Measurements from ENCODE around the gene C1orf56.

The C1orf56 gene

GRCh38 chr1:151008244-151009205 is 39.0 kb upstream of the C1orf56 start, which contains the start of gene PRUNE1:
TSS of gene PRUNE1 (plus strand) at chr1:151008449. CDS start at chr1:151008633, 184 bp downstream.
- Histone ChIP-seq H3K9me3 (ENCODE audit: insufficient read depth, low read length) (no peaks in the 10 kb centered on the region), H3K4me3 (ENCODE audit: insufficient read depth, low read length, poor library complexity, severe bottlenecking) (peak within 1 kb of the TSS; percentile 87), H3F3A (ENCODE audit: insufficient read depth) (peaks cover 8% of the 10 kb centered on the region; the same call in 1 of the 2 replicates), H4K20me1 (ENCODE audit: low read depth, low read length) (no peaks in the 10 kb centered on the region), H3K27me3 (ENCODE audit: low read length) (no peaks in the 10 kb centered on the region), H3K9ac (ENCODE audit: low read length) (peak within 1 kb of the TSS; percentile 83), H3K27ac (ENCODE audit: low read depth, low read length) (peak within 1 kb of the TSS; percentile 51), H3K4me2 (ENCODE audit: low read depth, low read length, poor library complexity, severe bottlenecking) (peak within 1 kb of the TSS; percentile 75), H3K36me3 (ENCODE audit: low read length) (no peaks in the 10 kb centered on the region), H3K79me2 (ENCODE audit: insufficient read depth, low read length) (peaks cover 12% of the 10 kb centered on the region; the same call in 1 of the 2 replicates), H3K9me2 (replicated peaks; ENCODE audit: insufficient read depth, low read length) (no peaks in the 10 kb centered on the region), H2AFZ (ENCODE audit: low read depth, low read length, severe bottlenecking) (peak within 1 kb of the TSS; percentile 85)
- no peak for TF ChIP-seq EZH2phosphoT487 (conservative IDR thresholded peaks at IDR 0.05; ENCODE audit: low read length)

DNA sequence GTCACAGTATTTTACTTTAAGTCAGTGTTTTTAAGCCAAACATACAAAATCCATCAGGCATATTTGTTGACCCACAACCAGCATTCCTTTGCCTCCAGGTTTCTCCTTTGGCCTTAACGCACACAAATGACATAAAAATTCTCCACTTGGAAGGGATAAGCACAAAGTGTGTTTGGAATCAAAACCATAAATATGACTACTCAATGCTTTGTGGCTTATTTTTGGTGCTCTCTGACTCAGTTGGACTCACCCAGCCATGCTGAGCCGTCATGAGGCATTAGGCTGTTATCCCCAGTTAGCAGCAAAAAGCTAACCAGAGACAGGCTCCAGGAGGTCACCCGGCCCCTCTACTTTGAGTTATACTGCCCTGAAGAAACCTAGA is 38.4 kb upstream of the C1orf56 start:
- Histone ChIP-seq H3K9me2 (replicated peaks; ENCODE audit: insufficient read depth, low read length) (no peaks in the 10 kb centered on the region), H3F3A (ENCODE audit: insufficient read depth) (peaks cover 8% of the 10 kb centered on the region; the same call in 1 of the 2 replicates), H3K27me3 (ENCODE audit: low read length) (no peaks in the 10 kb centered on the region), H3K36me3 (ENCODE audit: low read length) (no peaks in the 10 kb centered on the region), H3K9me3 (ENCODE audit: insufficient read depth, low read length) (no peaks in the 10 kb centered on the region), H4K20me1 (ENCODE audit: low read depth, low read length) (no peaks in the 10 kb centered on the region), H3K4me3 (ENCODE audit: insufficient read depth, low read length, poor library complexity, severe bottlenecking) (peak overlapping the region; percentile 87), H3K27ac (ENCODE audit: low read depth, low read length) (no peak overlapping the region), H3K79me2 (ENCODE audit: insufficient read depth, low read length) (peaks cover 12% of the 10 kb centered on the region; the same call in 1 of the 2 replicates), H3K9ac (ENCODE audit: low read length) (peak overlapping the region; percentile 83), H2AFZ (ENCODE audit: low read depth, low read length, severe bottlenecking) (peak overlapping the region; percentile 85), H3K4me2 (ENCODE audit: low read depth, low read length, poor library complexity, severe bottlenecking) (peak overlapping the region; percentile 75)
- TF ChIP-seq, protein P1, sequence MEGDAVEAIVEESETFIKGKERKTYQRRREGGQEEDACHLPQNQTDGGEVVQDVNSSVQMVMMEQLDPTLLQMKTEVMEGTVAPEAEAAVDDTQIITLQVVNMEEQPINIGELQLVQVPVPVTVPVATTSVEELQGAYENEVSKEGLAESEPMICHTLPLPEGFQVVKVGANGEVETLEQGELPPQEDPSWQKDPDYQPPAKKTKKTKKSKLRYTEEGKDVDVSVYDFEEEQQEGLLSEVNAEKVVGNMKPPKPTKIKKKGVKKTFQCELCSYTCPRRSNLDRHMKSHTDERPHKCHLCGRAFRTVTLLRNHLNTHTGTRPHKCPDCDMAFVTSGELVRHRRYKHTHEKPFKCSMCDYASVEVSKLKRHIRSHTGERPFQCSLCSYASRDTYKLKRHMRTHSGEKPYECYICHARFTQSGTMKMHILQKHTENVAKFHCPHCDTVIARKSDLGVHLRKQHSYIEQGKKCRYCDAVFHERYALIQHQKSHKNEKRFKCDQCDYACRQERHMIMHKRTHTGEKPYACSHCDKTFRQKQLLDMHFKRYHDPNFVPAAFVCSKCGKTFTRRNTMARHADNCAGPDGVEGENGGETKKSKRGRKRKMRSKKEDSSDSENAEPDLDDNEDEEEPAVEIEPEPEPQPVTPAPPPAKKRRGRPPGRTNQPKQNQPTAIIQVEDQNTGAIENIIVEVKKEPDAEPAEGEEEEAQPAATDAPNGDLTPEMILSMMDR (IDR thresholded peaks at IDR 0.05; ENCODE audit: insufficient read depth, low read length, poor library complexity, severe bottlenecking) = no peak
- TF ChIP-seq EZH2phosphoT487 (conservative IDR thresholded peaks at IDR 0.05; ENCODE audit: low read length) = no peak

- H3F3A ChIP-seq (ENCODE audit: insufficient read depth) = peaks cover 8% of the 10 kb centered on the region; the same call in 1 of the 2 replicates
- H3K27ac ChIP-seq (ENCODE audit: low read depth, low read length) = no peak overlapping the region
- H3K36me3 ChIP-seq (ENCODE audit: low read length) = no peaks in the 10 kb centered on the region
- peak overlapping the region; percentile 75 for H3K4me2 ChIP-seq (ENCODE audit: low read depth, low read length, poor library complexity, severe bottlenecking)
- H3K9ac ChIP-seq (ENCODE audit: low read length) = peak overlapping the region; percentile 83
- H3K79me2 ChIP-seq (ENCODE audit: insufficient read depth, low read length) = peaks cover 12% of the 10 kb centered on the region; the same call in 1 of the 2 replicates
- H3K9me3 ChIP-seq (ENCODE audit: insufficient read depth, low read length) = no peaks in the 10 kb centered on the region
- no peaks in the 10 kb centered on the region for H4K20me1 ChIP-seq (ENCODE audit: low read depth, low read length)
- no peaks in the 10 kb centered on the region for H3K9me2 ChIP-seq (replicated peaks; ENCODE audit: insufficient read depth, low read length)
- no peak overlapping the region for H2AFZ ChIP-seq (ENCODE audit: low read depth, low read length, severe bottlenecking)
- no peaks in the 10 kb centered on the region for H3K27me3 ChIP-seq (ENCODE audit: low read length)
- TF ChIP-seq, protein P1 (IDR thresholded peaks at IDR 0.05; ENCODE audit: insufficient read depth, low read length, poor library complexity, severe bottlenecking) = no peak
- TF ChIP-seq EZH2phosphoT487 (conservative IDR thresholded peaks at IDR 0.05; ENCODE audit: low read length) = no peak
- H3K4me3 ChIP-seq (ENCODE audit: insufficient read depth, low read length, poor library complexity, severe bottlenecking) = peak overlapping the region; percentile 87
Observed at GRCh38 chr1:151009674-151010345, 37.7 kb upstream of the C1orf56 start.

Measured in SU-DHL-6 (cell line).